HG02885 (cell line): ENCODE measurements around the gene ACLY.
"Not testable (repeated sequence)": the region's sequence is repeated elsewhere in the genome, so short reads cannot be mapped to it uniquely, and the experiment has no call there.

ENCODE experiments used
- ATAC-seq: cut with Tn5 transposase; IDR thresholded peaks from one replicate; pipeline ENCODE4 v1.9.1; 2021; ENCODE audit warnings: mild to moderate bottlenecking; ENCODE audit not compliant: unreplicated experiment, poor library complexity

ACLY gene

GRCh38 chr17:41837761-41838538 lies 80.8 kb downstream of the ACLY start, which contains the start of gene KLHL10:
TSS of gene KLHL10 (plus strand) at chr17:41837825. CDS start at chr17:41837933, 108 bp downstream.
- no peak for ATAC-seq

- ATAC-seq, result no peak
These were observed 82.1 kb downstream of the ACLY start for GRCh38 chr17:41836550-41837196.

- ATAC-seq, result peak; percentile 48
These were observed 82.8 kb downstream of the ACLY start, which contains the start of gene NT5C3B for GRCh38 chr17:41835800-41836549. TSS of gene NT5C3B (minus strand) at chr17:41836232. CDS start at chr17:41836193, 39 bp downstream.

DNA sequence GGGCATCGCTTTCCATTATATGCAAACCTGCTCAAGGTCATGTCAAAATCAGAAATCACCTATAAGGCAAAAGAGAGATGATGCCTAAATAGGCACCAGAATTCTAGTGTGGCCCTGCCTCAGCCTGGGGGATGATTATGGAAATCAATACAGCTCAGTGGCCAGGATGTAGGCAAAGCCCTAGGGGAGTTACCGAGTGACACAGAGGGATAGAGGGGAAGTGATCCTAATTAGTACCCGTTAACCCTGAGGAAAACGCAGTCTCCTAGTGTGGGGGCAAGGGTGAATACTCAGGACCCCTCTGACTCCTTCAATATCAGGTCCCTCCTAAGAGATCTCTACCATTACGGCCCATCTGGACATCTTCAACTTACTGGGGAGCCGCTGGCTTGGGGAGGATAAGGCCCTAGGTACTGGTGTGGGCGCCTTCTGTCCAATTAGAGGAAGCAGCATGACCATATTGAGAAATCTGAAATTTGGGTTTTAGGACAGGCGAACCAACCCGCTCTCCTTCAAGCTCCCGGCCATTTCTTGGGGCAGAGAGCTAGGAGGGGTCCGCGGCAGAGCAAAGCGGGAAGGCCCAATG lies 83.4 kb downstream of the ACLY start:
- peak; percentile 23 for ATAC-seq

- ATAC-seq, result not testable (repeated sequence)
These were observed 88.8 kb downstream of the ACLY start for GRCh38 chr17:41829961-41830360.

GRCh38 chr17:41825175-41825845 lies 93.4 kb downstream of the ACLY start:
- ATAC-seq, result no peak

GRCh38 chr17:41824086-41824485 lies 94.7 kb downstream of the ACLY start:
- no peak for ATAC-seq

DNA sequence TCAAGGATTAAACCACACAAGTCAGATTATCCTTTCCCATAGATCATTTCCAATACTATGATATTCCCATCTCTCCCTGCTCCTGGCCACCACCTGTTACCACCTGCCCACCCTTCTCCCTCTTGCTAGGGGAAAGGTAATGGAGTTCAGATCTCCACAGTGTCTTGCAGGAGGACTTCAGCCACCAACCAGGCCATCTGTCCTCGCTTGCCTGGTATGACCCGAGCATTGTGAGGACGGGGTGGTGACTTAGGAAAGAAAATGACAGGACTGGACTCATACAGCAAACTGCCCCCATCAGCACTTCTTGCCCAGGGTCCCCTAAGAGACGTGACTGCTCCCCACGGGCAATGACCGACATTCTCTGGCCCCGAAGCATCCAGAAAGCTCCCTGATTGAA lies 95.2 kb downstream of the ACLY start:
- ATAC-seq, result no peak

- ATAC-seq, result no peak
These were observed 95.6 kb downstream of the ACLY start for GRCh38 chr17:41823141-41823524.

GRCh38 chr17:41822216-41823140 lies 96.3 kb downstream of the ACLY start:
- no peak for ATAC-seq

DNA sequence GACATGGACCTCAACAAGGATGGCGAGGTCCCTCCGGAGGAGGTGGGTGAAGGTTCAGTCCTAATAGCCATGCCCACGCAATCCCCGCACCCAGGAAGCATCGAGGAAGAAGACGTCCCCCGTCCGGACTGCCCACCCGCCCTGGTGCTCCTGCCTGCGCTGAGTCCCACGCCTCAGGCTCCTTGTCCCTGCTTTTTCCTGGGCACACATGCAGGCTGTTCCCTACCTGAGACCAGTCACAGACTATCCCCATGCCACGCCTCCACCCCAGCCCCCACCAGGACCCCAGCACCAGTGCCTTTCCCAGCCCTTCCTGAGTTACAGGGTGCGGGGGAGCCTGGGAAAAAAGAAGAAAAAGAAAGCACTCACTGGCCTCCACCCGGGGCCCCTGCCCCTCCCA lies 97.0 kb downstream of the ACLY start:
- ATAC-seq, result no peak

DNA sequence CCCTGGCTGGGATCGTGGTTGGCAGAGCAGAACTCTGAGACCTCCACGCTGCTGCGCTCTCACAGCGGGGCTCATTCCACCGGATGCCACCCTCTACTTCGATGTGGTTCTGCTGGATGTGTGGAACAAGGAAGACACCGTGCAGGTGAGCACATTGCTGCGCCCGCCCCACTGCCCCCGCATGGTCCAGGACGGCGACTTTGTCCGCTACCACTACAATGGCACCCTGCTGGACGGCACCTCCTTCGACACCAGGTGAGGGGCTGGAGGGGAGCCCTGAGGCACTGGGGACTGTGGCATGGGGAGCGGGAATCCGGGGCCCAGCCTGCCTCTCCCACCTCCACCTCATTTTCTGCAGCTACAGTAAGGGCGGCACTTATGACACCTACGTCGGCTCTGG lies 100.7 kb downstream of the ACLY start:
- no peak for ATAC-seq
